ENCODE measurements around the gene CT47C1.
A peak's percentile ranks its signal among the peaks of the same experiment; 100 is the strongest.

The CT47C1 gene

DNA sequence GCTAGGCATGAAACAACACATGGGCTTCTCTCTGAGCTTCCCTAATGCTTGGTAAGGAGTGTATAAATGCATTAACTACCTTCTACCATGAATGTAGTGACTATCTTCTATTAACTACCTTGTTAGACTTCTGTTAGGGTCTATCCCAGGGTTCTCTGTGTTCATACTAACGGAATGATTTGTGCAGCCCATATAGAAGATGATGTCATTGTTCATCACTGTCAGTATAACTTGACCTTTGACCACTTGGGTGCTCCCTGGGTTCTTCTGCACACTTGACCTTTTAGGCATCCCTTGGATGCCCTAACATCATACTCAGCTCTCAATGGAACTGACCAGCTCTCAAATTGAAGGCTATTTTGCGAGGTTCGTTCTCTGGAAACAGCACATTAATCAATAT is 30.8 kb upstream of the CT47C1 start:
- H3K27ac ChIP-seq (ENCODE audit: low read depth, low read length) = peak overlapping the region; percentile 81
- peaks cover 22% of the 10 kb centered on the region for H3K4me1 ChIP-seq (ENCODE audit: control insufficient read depth, insufficient read depth, low read length, unreplicated experiment)
- no peaks in the 10 kb centered on the region for H3K79me2 ChIP-seq (ENCODE audit: control insufficient read depth, insufficient read depth, low read length, unreplicated experiment)
- no peak overlapping the region for H3K4me3 ChIP-seq (ENCODE audit: low read depth, low read length)
- H3K27me3 ChIP-seq (ENCODE audit: insufficient read depth, low read length) = no peaks in the 10 kb centered on the region
- H3K36me3 ChIP-seq (ENCODE audit: insufficient read depth, low read length) = no peaks in the 10 kb centered on the region
- H2AFZ ChIP-seq (ENCODE audit: low read length, unreplicated experiment) = no peak overlapping the region

DNA sequence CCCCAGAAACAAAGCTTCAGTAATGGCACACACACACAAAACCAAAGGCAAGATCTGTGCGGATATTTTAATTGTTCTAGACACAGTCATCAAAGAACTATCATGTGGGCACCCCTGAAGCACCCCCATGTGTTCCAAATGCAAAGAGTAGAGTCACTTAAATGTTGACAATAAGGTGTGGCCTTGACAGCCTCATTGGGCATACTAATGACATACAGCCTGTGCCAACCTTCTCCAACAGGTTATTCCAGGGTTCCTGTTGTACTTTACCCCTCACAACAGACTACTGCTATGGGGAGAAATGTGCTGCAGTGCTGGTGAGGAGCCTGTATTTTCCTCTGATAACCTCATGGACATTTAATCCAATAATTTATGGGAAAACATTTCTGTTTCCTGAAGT is 29.8 kb upstream of the CT47C1 start:
- H3K27ac ChIP-seq (ENCODE audit: low read depth, low read length) = no peak overlapping the region
- H3K79me2 ChIP-seq (ENCODE audit: control insufficient read depth, insufficient read depth, low read length, unreplicated experiment) = no peaks in the 10 kb centered on the region
- no peaks in the 10 kb centered on the region for H3K27me3 ChIP-seq (ENCODE audit: insufficient read depth, low read length)
- H3K4me3 ChIP-seq (ENCODE audit: low read depth, low read length) = no peak overlapping the region
- no peak overlapping the region for H2AFZ ChIP-seq (ENCODE audit: low read length, unreplicated experiment)
- no peaks in the 10 kb centered on the region for H3K36me3 ChIP-seq (ENCODE audit: insufficient read depth, low read length)
- peaks cover 22% of the 10 kb centered on the region for H3K4me1 ChIP-seq (ENCODE audit: control insufficient read depth, insufficient read depth, low read length, unreplicated experiment)

GRCh38 chrX:119045884-119046283 is 26.9 kb upstream of the CT47C1 start:
- no peak overlapping the region for H3K4me3 ChIP-seq (ENCODE audit: low read depth, low read length)
- H3K27ac ChIP-seq (ENCODE audit: low read depth, low read length) = no peak overlapping the region
- H3K36me3 ChIP-seq (ENCODE audit: insufficient read depth, low read length) = no peaks in the 10 kb centered on the region
- no peak overlapping the region for H2AFZ ChIP-seq (ENCODE audit: low read length, unreplicated experiment)
- H3K27me3 ChIP-seq (ENCODE audit: insufficient read depth, low read length) = no peaks in the 10 kb centered on the region
- no peaks in the 10 kb centered on the region for H3K79me2 ChIP-seq (ENCODE audit: control insufficient read depth, insufficient read depth, low read length, unreplicated experiment)
- peaks cover 13% of the 10 kb centered on the region for H3K4me1 ChIP-seq (ENCODE audit: control insufficient read depth, insufficient read depth, low read length, unreplicated experiment)

GRCh38 chrX:119055687-119056086 is 17.1 kb upstream of the CT47C1 start:
- H3K4me3 ChIP-seq (ENCODE audit: low read depth, low read length) = no peak overlapping the region
- H3K27me3 ChIP-seq (ENCODE audit: insufficient read depth, low read length) = no peaks in the 10 kb centered on the region
- no peaks in the 10 kb centered on the region for H3K4me1 ChIP-seq (ENCODE audit: control insufficient read depth, insufficient read depth, low read length, unreplicated experiment)
- no peak overlapping the region for H2AFZ ChIP-seq (ENCODE audit: low read length, unreplicated experiment)
- no peaks in the 10 kb centered on the region for H3K79me2 ChIP-seq (ENCODE audit: control insufficient read depth, insufficient read depth, low read length, unreplicated experiment)
- no peaks in the 10 kb centered on the region for H3K36me3 ChIP-seq (ENCODE audit: insufficient read depth, low read length)
- no peak overlapping the region for H3K27ac ChIP-seq (ENCODE audit: low read depth, low read length)

DNA sequence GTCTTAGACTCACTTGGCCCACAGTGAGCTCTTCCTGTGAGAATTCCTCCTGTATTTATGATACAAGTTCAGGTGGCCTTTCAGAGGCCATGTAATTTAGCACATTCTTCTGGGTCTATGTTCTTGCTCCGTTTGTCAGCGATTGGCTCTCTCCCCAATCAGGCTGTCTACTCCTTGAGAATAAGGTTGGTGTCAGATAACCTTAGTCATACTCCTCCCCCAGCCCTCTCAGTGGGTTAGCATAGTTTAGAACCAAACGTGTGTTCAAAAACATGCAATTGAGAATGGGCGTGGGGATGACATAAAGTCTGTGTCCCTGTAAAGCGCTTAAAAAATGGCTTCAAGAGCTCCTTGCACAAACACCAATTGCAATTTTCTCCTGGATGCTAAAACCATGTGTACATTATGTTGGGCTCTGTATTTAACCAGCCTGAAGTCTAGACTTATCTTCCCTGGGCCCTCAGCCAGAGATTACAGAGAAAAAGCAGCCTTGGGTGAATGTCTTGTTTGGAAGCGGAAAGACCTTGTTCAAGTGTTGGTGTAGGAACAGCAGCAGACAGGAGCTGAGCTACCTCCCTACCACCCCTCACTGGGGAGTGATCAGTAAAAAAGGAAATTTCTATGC is 9.9 kb upstream of the CT47C1 start:
- Histone ChIP-seq H3K79me2 (ENCODE audit: control insufficient read depth, insufficient read depth, low read length, unreplicated experiment) (no peaks in the 10 kb centered on the region), H3K27ac (ENCODE audit: low read depth, low read length) (no peak overlapping the region), H3K4me1 (ENCODE audit: control insufficient read depth, insufficient read depth, low read length, unreplicated experiment) (peaks cover 3% of the 10 kb centered on the region), H3K27me3 (ENCODE audit: insufficient read depth, low read length) (peaks cover 7% of the 10 kb centered on the region; the same call in 1 of the 2 replicates), H3K4me3 (ENCODE audit: low read depth, low read length) (no peak overlapping the region), H2AFZ (ENCODE audit: low read length, unreplicated experiment) (no peak overlapping the region), H3K36me3 (ENCODE audit: insufficient read depth, low read length) (no peaks in the 10 kb centered on the region)

- Histone ChIP-seq H3K27ac (ENCODE audit: low read depth, low read length) (no peak overlapping the region), H3K27me3 (ENCODE audit: insufficient read depth, low read length) (peaks cover 8% of the 10 kb centered on the region; the same call in 1 of the 2 replicates), H3K4me1 (ENCODE audit: control insufficient read depth, insufficient read depth, low read length, unreplicated experiment) (peaks cover 3% of the 10 kb centered on the region)
These were observed 9.4 kb upstream of the CT47C1 start for GRCh38 chrX:119063428-119063827.

GRCh38 chrX:119067023-119067739 is 5.6 kb upstream of the CT47C1 start:
- Histone ChIP-seq H2AFZ (ENCODE audit: low read length, unreplicated experiment) (no peak overlapping the region), H3K4me1 (ENCODE audit: control insufficient read depth, insufficient read depth, low read length, unreplicated experiment) (peaks cover 3% of the 10 kb centered on the region), H3K27ac (ENCODE audit: low read depth, low read length) (no peak overlapping the region), H3K36me3 (ENCODE audit: insufficient read depth, low read length) (no peaks in the 10 kb centered on the region), H3K79me2 (ENCODE audit: control insufficient read depth, insufficient read depth, low read length, unreplicated experiment) (no peaks in the 10 kb centered on the region), H3K4me3 (ENCODE audit: low read depth, low read length) (no peak overlapping the region), H3K27me3 (ENCODE audit: insufficient read depth, low read length) (peaks cover 12% of the 10 kb centered on the region)

More at GRCh38 chrX:119063428-119063827, 9.4 kb upstream of the CT47C1 start:
- Histone ChIP-seq H3K4me3 (ENCODE audit: low read depth, low read length) (no peak overlapping the region), H3K79me2 (ENCODE audit: control insufficient read depth, insufficient read depth, low read length, unreplicated experiment) (no peaks in the 10 kb centered on the region), H3K36me3 (ENCODE audit: insufficient read depth, low read length) (no peaks in the 10 kb centered on the region), H2AFZ (ENCODE audit: low read length, unreplicated experiment) (no peak overlapping the region)

- H2AFZ ChIP-seq (ENCODE audit: low read length, unreplicated experiment) = no peak overlapping the region
- no peaks in the 10 kb centered on the region for H3K36me3 ChIP-seq (ENCODE audit: insufficient read depth, low read length)
- H3K27ac ChIP-seq (ENCODE audit: low read depth, low read length) = no peak overlapping the region
- no peaks in the 10 kb centered on the region for H3K4me1 ChIP-seq (ENCODE audit: control insufficient read depth, insufficient read depth, low read length, unreplicated experiment)
- peaks cover 12% of the 10 kb centered on the region for H3K27me3 ChIP-seq (ENCODE audit: insufficient read depth, low read length)
- H3K4me3 ChIP-seq (ENCODE audit: low read depth, low read length) = no peak overlapping the region
- no peaks in the 10 kb centered on the region for H3K79me2 ChIP-seq (ENCODE audit: control insufficient read depth, insufficient read depth, low read length, unreplicated experiment)
These were observed 3.7 kb upstream of the CT47C1 start for GRCh38 chrX:119069128-119069527.

DNA sequence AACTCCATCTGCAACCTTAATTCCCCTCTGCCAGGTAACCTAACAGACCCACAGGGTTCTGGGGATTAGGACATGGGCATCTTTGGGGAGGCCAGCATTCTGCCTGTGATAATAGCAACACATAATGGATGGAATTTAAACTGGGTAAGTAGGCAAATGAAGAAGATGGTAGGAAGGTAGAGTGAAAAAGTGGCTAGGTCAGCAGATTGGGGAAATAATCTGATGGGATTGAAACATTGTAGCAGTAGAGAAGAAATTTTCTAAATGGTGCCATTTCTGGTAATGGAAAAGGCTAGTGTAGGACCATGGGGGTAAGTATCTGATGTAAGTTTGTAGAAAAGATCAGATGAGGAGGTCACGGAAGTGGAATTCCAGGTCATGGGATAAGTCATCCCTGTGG is 3.0 kb upstream of the CT47C1 start:
- Histone ChIP-seq H3K27ac (ENCODE audit: low read depth, low read length) (no peak overlapping the region), H3K4me3 (ENCODE audit: low read depth, low read length) (no peak overlapping the region)

GRCh38 chrX:119071381-119071780 is 1.4 kb upstream of the CT47C1 start:
- Histone ChIP-seq H2AFZ (ENCODE audit: low read length, unreplicated experiment) (no peak overlapping the region), H3K27ac (ENCODE audit: low read depth, low read length) (no peak overlapping the region), H3K4me3 (ENCODE audit: low read depth, low read length) (no peak overlapping the region), H3K27me3 (ENCODE audit: insufficient read depth, low read length) (peaks cover 12% of the 10 kb centered on the region), H3K36me3 (ENCODE audit: insufficient read depth, low read length) (no peaks in the 10 kb centered on the region), H3K79me2 (ENCODE audit: control insufficient read depth, insufficient read depth, low read length, unreplicated experiment) (no peaks in the 10 kb centered on the region), H3K4me1 (ENCODE audit: control insufficient read depth, insufficient read depth, low read length, unreplicated experiment) (no peaks in the 10 kb centered on the region)

More for the DNA sequence above, 3.0 kb upstream of the CT47C1 start:
- no peaks in the 10 kb centered on the region for H3K4me1 ChIP-seq (ENCODE audit: control insufficient read depth, insufficient read depth, low read length, unreplicated experiment)
- H3K79me2 ChIP-seq (ENCODE audit: control insufficient read depth, insufficient read depth, low read length, unreplicated experiment) = no peaks in the 10 kb centered on the region
- H3K27me3 ChIP-seq (ENCODE audit: insufficient read depth, low read length) = peaks cover 12% of the 10 kb centered on the region
- no peak overlapping the region for H2AFZ ChIP-seq (ENCODE audit: low read length, unreplicated experiment)
- H3K36me3 ChIP-seq (ENCODE audit: insufficient read depth, low read length) = no peaks in the 10 kb centered on the region

Measured in ACC112 (cell line).